ENCODE measurements around the gene BIRC7. TPM values are rescaled to one million over a fixed set of nuclear protein-coding genes. Genes with fewer than 3 reads are reported as not detected.

Gene BIRC7
- total RNA-seq, 2 donors from 2014 or later, result not detected

- Histone ChIP-seq H3K4me3 (no peak overlapping the region), H3K27me3 (peaks cover 7% of the 10 kb centered on the region)
These were observed 24.2 kb downstream of the BIRC7 start for GRCh38 chr20:63259734-63260460.

GRCh38 chr20:63260521-63260920 lies 24.8 kb downstream of the BIRC7 start:
- Histone ChIP-seq H3K9me3 (no peaks in the 10 kb centered on the region), H3K4me1 (no peaks in the 10 kb centered on the region), H3K27ac (no peak overlapping the region), H3K27me3 (peaks cover under 1% of the 10 kb centered on the region), H3K4me3 (no peak overlapping the region), H3K9ac (ENCODE audit: low read depth in 2 of 2, low read length in 2 of 2) (no peak overlapping the region), H3K36me3 (no peaks in the 10 kb centered on the region)
- intact Hi-C loops (cut with DNase I), result no loop called here
- no peak for DNase-seq
- TF ChIP-seq CTCF (IDR thresholded peaks at IDR 0.05), result no peak

More at GRCh38 chr20:63259734-63260460, 24.2 kb downstream of the BIRC7 start:
- Histone ChIP-seq H3K9me3 (no peaks in the 10 kb centered on the region), H3K9ac (ENCODE audit: low read depth in 2 of 2, low read length in 2 of 2) (no peak overlapping the region), H3K36me3 (no peaks in the 10 kb centered on the region), H3K27ac (no peak overlapping the region), H3K4me1 (no peaks in the 10 kb centered on the region)
- no peak for DNase-seq
- TF ChIP-seq CTCF (IDR thresholded peaks at IDR 0.05), result no peak
- intact Hi-C loops (cut with DNase I), result no loop called here

- no peak overlapping the region for H3K9ac ChIP-seq (ENCODE audit: low read depth in 2 of 2, low read length in 2 of 2)
These were observed 25.5 kb downstream of the BIRC7 start for GRCh38 chr20:63261060-63261794.

GRCh38 chr20:63261795-63262528 lies 26.3 kb downstream of the BIRC7 start:
- Histone ChIP-seq H3K9ac (ENCODE audit: low read depth in 2 of 2, low read length in 2 of 2) (no peak overlapping the region), H3K27ac (no peak overlapping the region), H3K4me3 (no peak overlapping the region), H3K36me3 (no peaks in the 10 kb centered on the region), H3K4me1 (no peaks in the 10 kb centered on the region), H3K27me3 (no peaks in the 10 kb centered on the region), H3K9me3 (no peaks in the 10 kb centered on the region)
- no peak for DNase-seq
- no peak for TF ChIP-seq CTCF (IDR thresholded peaks at IDR 0.05)
- intact Hi-C loops (cut with DNase I), result no loop called here

More at GRCh38 chr20:63261060-63261794, 25.5 kb downstream of the BIRC7 start:
- Histone ChIP-seq H3K4me3 (no peak overlapping the region), H3K9me3 (no peaks in the 10 kb centered on the region), H3K36me3 (no peaks in the 10 kb centered on the region), H3K27ac (no peak overlapping the region), H3K27me3 (no peaks in the 10 kb centered on the region), H3K4me1 (no peaks in the 10 kb centered on the region)
- no peak for DNase-seq
- intact Hi-C loops (cut with DNase I), result no loop called here
- no peak for TF ChIP-seq CTCF (IDR thresholded peaks at IDR 0.05)

- no peaks in the 10 kb centered on the region for H3K36me3 ChIP-seq
- no peak overlapping the region for H3K9ac ChIP-seq (ENCODE audit: low read depth in 2 of 2, low read length in 2 of 2)
- H3K4me1 ChIP-seq, result no peaks in the 10 kb centered on the region
- no peaks in the 10 kb centered on the region for H3K27me3 ChIP-seq
- no peaks in the 10 kb centered on the region for H3K9me3 ChIP-seq
- no peak overlapping the region for H3K27ac ChIP-seq
- TF ChIP-seq CTCF (IDR thresholded peaks at IDR 0.05), result no peak
- no peak for DNase-seq
- intact Hi-C loops (cut with DNase I), result no loop called here
- no peak overlapping the region for H3K4me3 ChIP-seq
These were observed 27.1 kb downstream of the BIRC7 start for GRCh38 chr20:63262836-63263235.

Data from colonic mucosa (tissue), 4 donors.